MM.1S (cell line): ENCODE results near the gene ZNF624.

Experiments
- EZH2 ChIP-seq: fragments of 300-600 bp; sonication (generic); optimal IDR thresholded peaks from 2 replicates; pipeline ENCODE3; 2017; ENCODE audit warnings: low read depth, mild to moderate bottlenecking, antibody characterized with exemption, low read length, mixed read lengths
- TF ChIP-seq, protein P1 (sequence below): fragments of 300-600 bp; sonication (generic); IDR thresholded peaks from 2 replicates; pipeline ENCODE4 v1.5.1; 2016; ENCODE audit warnings: antibody characterized with exemption, low read length, mixed read lengths

DNA sequence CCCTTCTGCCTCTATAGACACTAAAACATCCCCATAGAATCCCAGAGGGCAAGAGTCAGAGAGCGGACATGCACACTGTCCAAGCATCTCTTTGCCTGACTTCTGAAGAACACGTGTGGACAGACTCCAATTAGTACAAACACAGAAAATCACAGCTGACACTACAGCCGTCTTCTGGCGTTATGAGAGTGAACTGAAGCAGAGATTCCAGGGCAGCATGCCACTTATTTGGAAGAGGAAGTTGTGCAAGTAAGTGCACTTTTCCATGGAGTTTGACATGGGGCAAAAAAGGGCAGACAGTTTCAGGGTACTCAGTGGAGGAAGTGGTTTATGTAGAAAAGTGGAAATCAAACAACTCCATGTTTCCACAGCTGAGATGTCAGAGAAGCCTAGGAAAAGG is 67.9 kb downstream of the ZNF624 start:
- no peak for TF ChIP-seq EZH2
- TF ChIP-seq, protein P1, sequence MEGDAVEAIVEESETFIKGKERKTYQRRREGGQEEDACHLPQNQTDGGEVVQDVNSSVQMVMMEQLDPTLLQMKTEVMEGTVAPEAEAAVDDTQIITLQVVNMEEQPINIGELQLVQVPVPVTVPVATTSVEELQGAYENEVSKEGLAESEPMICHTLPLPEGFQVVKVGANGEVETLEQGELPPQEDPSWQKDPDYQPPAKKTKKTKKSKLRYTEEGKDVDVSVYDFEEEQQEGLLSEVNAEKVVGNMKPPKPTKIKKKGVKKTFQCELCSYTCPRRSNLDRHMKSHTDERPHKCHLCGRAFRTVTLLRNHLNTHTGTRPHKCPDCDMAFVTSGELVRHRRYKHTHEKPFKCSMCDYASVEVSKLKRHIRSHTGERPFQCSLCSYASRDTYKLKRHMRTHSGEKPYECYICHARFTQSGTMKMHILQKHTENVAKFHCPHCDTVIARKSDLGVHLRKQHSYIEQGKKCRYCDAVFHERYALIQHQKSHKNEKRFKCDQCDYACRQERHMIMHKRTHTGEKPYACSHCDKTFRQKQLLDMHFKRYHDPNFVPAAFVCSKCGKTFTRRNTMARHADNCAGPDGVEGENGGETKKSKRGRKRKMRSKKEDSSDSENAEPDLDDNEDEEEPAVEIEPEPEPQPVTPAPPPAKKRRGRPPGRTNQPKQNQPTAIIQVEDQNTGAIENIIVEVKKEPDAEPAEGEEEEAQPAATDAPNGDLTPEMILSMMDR: no peak
